ENCODE results near the gene DDX53.

- no peak for TF ChIP-seq EZH2phosphoT487 (IDR thresholded peaks at IDR 0.05; ENCODE audit: low read length)
- TF ChIP-seq CTCF (IDR thresholded peaks at IDR 0.05; ENCODE audit: low read length), result no peak
Measured at GRCh38 chrX:23048806-23049573, 49.2 kb downstream of the DDX53 start.
